Renal pelvis (tissue), 12 donors: ENCODE results near the gene ID2. TPM values are rescaled to one million over a fixed set of nuclear protein-coding genes. Genes with fewer than 3 reads are reported as not detected.
A peak's percentile ranks its signal among the peaks of the same experiment; 100 is the strongest.

Experiments used
- DNase-seq: peaks from one replicate; pipeline ENCODE4 v3.0.0-alpha.2; 2013
- long read RNA-seq, 16 experiments: transcript quantifications; one replicate each; lab custom pipeline, GENCODE V29; 2026
- polyA plus RNA-seq, 3 donors: library from polyadenylated mRNA; unstranded; fragments of 120-200 nt; gene quantifications; one replicate each; pipeline ENCODE4 v1.2.1, GENCODE V29; 2013; ENCODE audit not compliant: insufficient read length in 3 of 3

ID2 gene
- 100 to 1,000 TPM; 284 to 311 (median 290) TPM for polyA plus RNA-seq
- long read RNA-seq, donor 1, transcript ID2-203 (3 exons, 1,362 nt): major isoform, 177 of 181 reads
- long read RNA-seq, donor 1, partial matches to known transcripts: 0 of 181 reads
- long read RNA-seq, donor 1, other reads (novel, unspliced or antisense): 0 of 181 reads
- long read RNA-seq, donor 2, transcript ID2-204 (2 exons, 474 nt): minor isoform, 5 of 184 reads
- long read RNA-seq, donor 2, transcript ID2-202 (2 exons, 623 nt): minor isoform, 5 of 184 reads
- long read RNA-seq, donor 2, transcript ID2-203 (3 exons, 1,362 nt): major isoform, 174 of 184 reads
- long read RNA-seq, donor 2, partial matches to known transcripts: 0 of 184 reads
- long read RNA-seq, donor 2, other reads (novel, unspliced or antisense): 0 of 184 reads
- long read RNA-seq, donor 3, transcript ID2-203 (3 exons, 1,362 nt): major isoform, 195 of 203 reads
- long read RNA-seq, donor 3, transcript ID2-204 (2 exons, 474 nt): minor isoform, 5 of 203 reads
- long read RNA-seq, donor 3, partial matches to known transcripts: 0 of 203 reads
- long read RNA-seq, donor 3, other reads (novel, unspliced or antisense): 0 of 203 reads
- long read RNA-seq, donor 4, transcript ID2-204 (2 exons, 474 nt): minor isoform, 5 of 249 reads
- long read RNA-seq, donor 4, transcript ID2-203 (3 exons, 1,362 nt): major isoform, 207 of 249 reads
- long read RNA-seq, donor 4, partial matches to known transcripts: 28 of 249 reads
- long read RNA-seq, donor 4, other reads (novel, unspliced or antisense): 6 of 249 reads
- long read RNA-seq, donor 5, transcript ID2-203 (3 exons, 1,362 nt): major isoform, 105 of 141 reads
- long read RNA-seq, donor 5, partial matches to known transcripts: 35 of 141 reads
- long read RNA-seq, donor 5, other reads (novel, unspliced or antisense): 0 of 141 reads
- long read RNA-seq, donor 6, transcript ID2-203 (3 exons, 1,362 nt): major isoform, 142 of 144 reads
- long read RNA-seq, donor 6, partial matches to known transcripts: 0 of 144 reads
- long read RNA-seq, donor 6, other reads (novel, unspliced or antisense): 0 of 144 reads
- long read RNA-seq, donor 7, transcript ID2-203 (3 exons, 1,362 nt): major isoform, 191 of 196 reads
- long read RNA-seq, donor 7, partial matches to known transcripts: 0 of 196 reads
- long read RNA-seq, donor 7, other reads (novel, unspliced or antisense): 0 of 196 reads
- long read RNA-seq, donor 8, transcript ID2-203 (3 exons, 1,362 nt): major isoform, 71 of 75 reads
- long read RNA-seq, donor 8, partial matches to known transcripts: 0 of 75 reads
- long read RNA-seq, donor 8, other reads (novel, unspliced or antisense): 0 of 75 reads
- long read RNA-seq, donor 9, transcript ID2-203 (3 exons, 1,362 nt): major isoform, 240 of 250 reads
- long read RNA-seq, donor 9, transcript ID2-204 (2 exons, 474 nt): minor isoform, 9 of 250 reads
- long read RNA-seq, donor 9, partial matches to known transcripts: 0 of 250 reads
- long read RNA-seq, donor 9, other reads (novel, unspliced or antisense): 0 of 250 reads
- long read RNA-seq, donor 10, transcript ID2-203 (3 exons, 1,362 nt): major isoform, 141 of 142 reads
- long read RNA-seq, donor 10, partial matches to known transcripts: 0 of 142 reads
- long read RNA-seq, donor 10, other reads (novel, unspliced or antisense): 0 of 142 reads
- long read RNA-seq, donor 11, transcript ID2-203 (3 exons, 1,362 nt): major isoform, 129 of 137 reads
- long read RNA-seq, donor 11, transcript ID2-204 (2 exons, 474 nt): minor isoform, 7 of 137 reads
- long read RNA-seq, donor 11, partial matches to known transcripts: 0 of 137 reads
- long read RNA-seq, donor 11, other reads (novel, unspliced or antisense): 0 of 137 reads
- long read RNA-seq, donor 12, transcript ID2-203 (3 exons, 1,362 nt): major isoform, 228 of 269 reads
- long read RNA-seq, donor 12, transcript ID2-204 (2 exons, 474 nt): minor isoform, 7 of 269 reads
- long read RNA-seq, donor 12, partial matches to known transcripts: 31 of 269 reads
- long read RNA-seq, donor 12, other reads (novel, unspliced or antisense): 0 of 269 reads
- long read RNA-seq, donor 13, transcript ID2-204 (2 exons, 474 nt): minor isoform, 5 of 117 reads
- long read RNA-seq, donor 13, transcript ID2-203 (3 exons, 1,362 nt): major isoform, 112 of 117 reads
- long read RNA-seq, donor 13, partial matches to known transcripts: 0 of 117 reads
- long read RNA-seq, donor 13, other reads (novel, unspliced or antisense): 0 of 117 reads
- long read RNA-seq, donor 14: 0 reads
- long read RNA-seq, donor 15, transcript ID2-204 (2 exons, 474 nt): minor isoform, 9 of 291 reads
- long read RNA-seq, donor 15, transcript ID2-203 (3 exons, 1,362 nt): major isoform, 238 of 291 reads
- long read RNA-seq, donor 15, partial matches to known transcripts: 41 of 291 reads
- long read RNA-seq, donor 15, other reads (novel, unspliced or antisense): 0 of 291 reads
- long read RNA-seq, donor 16, transcript ID2-203 (3 exons, 1,362 nt): major isoform, 221 of 229 reads
- long read RNA-seq, donor 16, transcript ID2-204 (2 exons, 474 nt): minor isoform, 7 of 229 reads
- long read RNA-seq, donor 16, partial matches to known transcripts: 0 of 229 reads
- long read RNA-seq, donor 16, other reads (novel, unspliced or antisense): 0 of 229 reads

DNA sequence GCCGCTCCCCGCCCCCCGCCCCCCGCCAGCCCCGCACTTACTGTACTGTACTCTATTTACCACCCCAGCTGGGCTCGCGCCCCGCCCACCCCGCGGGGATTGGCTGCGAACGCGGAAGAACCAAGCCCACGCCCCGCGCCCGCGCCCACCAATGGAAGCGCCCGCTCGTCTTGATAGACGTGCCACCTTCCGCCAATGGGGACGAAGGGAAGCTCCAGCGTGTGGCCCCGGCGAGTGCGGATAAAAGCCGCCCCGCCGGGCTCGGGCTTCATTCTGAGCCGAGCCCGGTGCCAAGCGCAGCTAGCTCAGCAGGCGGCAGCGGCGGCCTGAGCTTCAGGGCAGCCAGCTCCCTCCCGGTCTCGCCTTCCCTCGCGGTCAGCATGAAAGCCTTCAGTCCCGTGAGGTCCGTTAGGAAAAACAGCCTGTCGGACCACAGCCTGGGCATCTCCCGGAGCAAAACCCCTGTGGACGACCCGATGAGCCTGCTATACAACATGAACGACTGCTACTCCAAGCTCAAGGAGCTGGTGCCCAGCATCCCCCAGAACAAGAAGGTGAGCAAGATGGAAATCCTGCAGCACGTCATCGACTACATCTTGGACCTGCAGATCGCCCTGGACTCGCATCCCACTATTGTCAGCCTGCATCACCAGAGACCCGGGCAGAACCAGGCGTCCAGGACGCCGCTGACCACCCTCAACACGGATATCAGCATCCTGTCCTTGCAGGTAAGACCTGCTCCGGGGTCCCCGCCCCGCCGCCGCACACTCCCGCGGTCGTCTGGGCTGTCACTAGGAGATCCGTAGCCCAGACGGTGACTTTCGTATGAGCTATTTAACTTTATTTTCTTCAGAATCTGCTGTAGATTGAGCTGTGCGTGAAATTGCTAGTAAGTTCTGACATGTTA, at the start of gene ID2:
Gene ID2 (plus strand): TSS at position 271 of the 907 bp plus-strand sequence. CDS start 110 bp downstream, at position 381.
- peak; percentile 100 for DNase-seq

- DNase-seq: no peak
Measured at GRCh38 chr2:8632755-8633154, 49.1 kb upstream of the ID2 start.

GRCh38 chr2:8633186-8633734, 48.6 kb upstream of the ID2 start:
- no peak for DNase-seq

DNA sequence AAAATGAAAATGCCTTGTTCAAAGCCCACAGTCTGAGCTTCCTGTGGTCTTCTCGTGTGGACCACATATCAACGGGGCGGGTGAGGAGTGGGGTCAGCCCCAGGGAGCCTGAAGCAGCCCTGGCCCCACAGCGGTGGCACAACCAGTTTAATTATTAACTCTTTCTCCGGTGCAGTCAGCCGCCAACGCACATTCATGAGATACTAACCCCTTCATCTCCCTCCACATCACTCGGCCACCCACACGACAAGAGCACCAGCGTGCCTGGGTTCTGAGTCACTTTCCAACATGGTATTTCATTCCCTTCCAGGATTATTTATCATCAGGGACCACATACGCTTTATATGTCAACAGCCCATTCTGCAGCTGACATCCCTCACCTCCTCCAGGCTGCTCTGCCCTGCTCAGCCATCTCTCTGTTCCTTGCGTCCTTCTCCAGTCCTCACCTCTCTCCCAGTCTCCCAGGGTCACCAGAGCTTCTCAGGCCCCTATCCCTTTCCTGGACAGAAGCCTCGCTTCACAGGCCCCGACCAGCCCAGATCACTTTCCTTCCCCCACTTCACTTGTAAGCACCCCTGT, 48.0 kb upstream of the ID2 start:
- no peak for DNase-seq

- no peak for DNase-seq
Measured at GRCh38 chr2:8634466-8635172, 47.2 kb upstream of the ID2 start.

DNA sequence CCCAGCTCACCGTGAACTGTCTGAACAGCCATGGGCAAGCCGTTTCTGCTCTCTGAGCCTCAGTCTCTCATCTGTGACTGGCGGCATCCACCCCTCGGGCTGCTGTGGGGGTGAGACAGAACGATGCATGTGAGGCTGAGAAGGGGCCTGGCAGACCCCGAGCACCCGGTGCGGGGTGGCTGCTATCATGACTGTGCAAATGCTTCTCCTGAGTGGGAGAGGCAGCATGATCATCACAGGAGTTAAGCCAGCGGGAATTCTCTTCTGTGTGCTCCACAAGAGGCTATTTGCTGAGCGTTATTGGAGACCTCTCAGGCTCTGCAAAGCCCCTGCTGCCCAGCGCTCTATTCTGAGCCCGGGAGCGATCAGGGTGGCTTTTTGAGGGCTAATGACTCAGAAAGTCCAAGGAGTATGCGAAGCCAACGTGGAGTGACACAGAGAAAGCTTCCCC, 45.8 kb upstream of the ID2 start:
- no peak for DNase-seq

- peak; percentile 93 for DNase-seq
Measured at GRCh38 chr2:8636721-8637636, 44.9 kb upstream of the ID2 start.

DNA sequence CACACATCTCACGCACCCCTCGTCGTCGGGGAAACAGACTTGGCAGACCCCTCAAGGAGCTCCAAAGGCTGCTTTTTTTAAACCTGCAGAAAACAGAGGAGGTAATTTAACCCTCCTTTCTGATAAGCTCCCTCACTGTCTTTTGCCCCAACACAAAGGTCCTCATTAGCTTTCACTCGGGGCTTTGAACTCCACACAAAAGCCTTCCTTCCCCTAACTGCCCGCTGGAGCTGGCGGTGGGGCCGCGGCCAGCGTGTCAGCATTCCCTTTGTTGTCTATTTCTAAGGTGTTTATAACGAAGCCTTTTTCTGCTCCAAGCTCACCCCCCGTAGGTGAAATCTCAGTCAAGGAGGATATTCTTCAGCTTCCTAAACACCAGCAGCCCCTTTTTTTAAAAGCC, 43.5 kb upstream of the ID2 start:
- no peak for DNase-seq

DNA sequence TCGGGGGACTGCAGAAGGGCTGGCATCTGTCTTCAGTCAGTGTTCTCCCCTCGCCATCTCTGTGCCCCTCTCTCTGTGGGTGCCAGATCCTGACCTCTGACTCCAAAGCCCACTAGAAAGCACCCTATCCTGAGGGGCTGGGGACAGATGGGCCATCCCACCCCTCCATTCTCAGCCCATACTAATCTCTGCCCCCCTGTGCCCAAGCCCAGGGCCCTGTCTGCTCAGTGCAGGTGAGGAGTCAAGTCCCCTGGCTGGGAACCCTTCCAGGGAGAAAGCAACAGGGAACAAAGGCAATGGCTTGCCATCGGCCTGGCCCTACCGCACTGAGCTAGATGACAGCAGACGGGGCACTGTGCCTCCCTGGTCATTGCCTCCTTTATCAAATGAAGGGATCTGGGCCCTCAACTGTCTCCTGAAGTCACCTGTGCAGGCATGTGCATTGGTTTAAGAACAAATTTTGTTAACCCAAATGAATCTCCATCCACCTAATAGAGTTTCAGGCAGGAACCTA, 42.7 kb upstream of the ID2 start:
- DNase-seq: no peak

DNA sequence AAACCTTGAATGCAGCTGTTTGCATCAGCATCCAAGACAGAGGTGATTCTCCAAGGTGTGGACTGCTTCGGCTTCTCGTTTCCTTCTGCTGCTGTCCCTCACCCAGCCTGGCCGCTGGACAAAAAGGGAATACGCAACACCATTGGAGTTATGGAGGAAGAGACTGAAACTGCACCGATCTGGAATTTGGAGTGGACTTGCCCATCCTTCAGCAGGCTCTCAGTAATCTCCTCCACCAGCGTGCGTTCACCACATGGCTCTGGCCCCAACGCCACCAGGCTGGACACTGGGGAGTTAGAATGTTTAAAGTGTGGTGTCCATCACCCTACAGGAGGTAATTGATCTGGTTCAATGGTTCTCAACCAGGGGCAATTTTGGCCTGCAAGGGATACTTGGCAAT, 41.4 kb upstream of the ID2 start:
- no peak for DNase-seq

- no peak for DNase-seq
Measured at GRCh38 chr2:8641301-8641965, 40.4 kb upstream of the ID2 start.

DNA sequence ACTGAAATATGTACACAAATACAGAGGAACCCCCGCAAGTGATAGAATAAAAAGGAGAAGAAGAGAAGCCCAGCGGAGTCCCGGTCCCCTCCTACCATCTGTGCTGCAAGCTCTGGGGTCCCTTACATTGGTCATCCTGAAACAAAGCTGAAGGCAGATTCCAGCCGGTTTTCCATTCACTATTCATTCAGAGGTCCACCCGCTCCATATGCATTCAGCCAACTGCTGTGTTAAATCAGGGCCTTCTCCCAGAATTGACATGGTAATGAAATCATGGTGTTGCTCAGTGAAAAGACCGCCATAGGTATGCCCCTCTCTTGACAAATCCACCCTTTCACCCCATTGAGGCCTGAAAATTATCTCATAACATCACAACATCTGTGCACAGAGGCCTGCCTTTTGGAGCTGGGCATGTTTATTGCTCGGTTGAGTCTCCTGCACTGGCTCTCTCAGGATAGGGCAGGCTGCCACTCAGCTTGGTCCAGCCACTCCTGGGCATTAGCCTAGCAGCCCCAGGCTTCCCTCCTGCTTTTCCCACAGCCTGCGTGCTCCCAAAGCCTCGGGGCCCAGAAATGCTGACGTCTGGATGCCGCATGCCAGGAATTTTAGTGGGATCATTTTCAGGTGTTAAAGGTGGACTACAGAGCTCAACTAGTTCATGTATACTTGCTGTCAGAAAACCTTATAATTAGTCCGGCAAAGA, 39.3 kb upstream of the ID2 start:
- no peak for DNase-seq

GRCh38 chr2:8643250-8643995, 38.4 kb upstream of the ID2 start:
- no peak for DNase-seq
